C4-2B (cell line): ENCODE data around the gene DIRAS2.

Experiments used
- H3K27ac ChIP-seq: fragments of 450-650 bp; 2 replicates; pipeline ENCODE4 v1.5.1; 2017
- ZFX ChIP-seq: fragments of 450-650 bp; IDR thresholded peaks from 2 replicates; pipeline ENCODE4 v1.6.1; 2017
- TF ChIP-seq, protein P1 (sequence below): fragments of 450-650 bp; conservative IDR thresholded peaks from 2 replicates; pipeline ENCODE4 v1.5.1; 2017; ENCODE audit warnings: mild to moderate bottlenecking

Gene DIRAS2

DNA sequence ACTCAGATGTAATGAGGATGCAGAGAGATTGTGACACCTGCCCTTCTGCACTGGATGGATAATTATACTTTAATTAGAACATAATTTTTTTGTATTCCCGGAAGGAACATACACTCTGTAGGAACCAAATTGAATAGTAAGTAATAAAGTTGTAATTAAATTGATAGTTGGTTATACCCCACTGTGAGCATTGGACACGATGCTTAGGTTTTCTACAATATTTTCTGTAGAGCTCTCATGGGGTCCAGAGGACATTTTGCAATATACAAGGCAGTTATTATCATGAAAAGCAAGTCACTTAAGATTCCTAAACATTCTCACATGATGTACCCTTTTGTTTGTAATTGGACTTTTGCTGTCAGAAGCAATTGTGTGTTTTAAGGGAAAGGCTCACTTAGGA is 63.4 kb downstream of the DIRAS2 start:
- TF ChIP-seq ZFX: no peak
- TF ChIP-seq, protein P1, sequence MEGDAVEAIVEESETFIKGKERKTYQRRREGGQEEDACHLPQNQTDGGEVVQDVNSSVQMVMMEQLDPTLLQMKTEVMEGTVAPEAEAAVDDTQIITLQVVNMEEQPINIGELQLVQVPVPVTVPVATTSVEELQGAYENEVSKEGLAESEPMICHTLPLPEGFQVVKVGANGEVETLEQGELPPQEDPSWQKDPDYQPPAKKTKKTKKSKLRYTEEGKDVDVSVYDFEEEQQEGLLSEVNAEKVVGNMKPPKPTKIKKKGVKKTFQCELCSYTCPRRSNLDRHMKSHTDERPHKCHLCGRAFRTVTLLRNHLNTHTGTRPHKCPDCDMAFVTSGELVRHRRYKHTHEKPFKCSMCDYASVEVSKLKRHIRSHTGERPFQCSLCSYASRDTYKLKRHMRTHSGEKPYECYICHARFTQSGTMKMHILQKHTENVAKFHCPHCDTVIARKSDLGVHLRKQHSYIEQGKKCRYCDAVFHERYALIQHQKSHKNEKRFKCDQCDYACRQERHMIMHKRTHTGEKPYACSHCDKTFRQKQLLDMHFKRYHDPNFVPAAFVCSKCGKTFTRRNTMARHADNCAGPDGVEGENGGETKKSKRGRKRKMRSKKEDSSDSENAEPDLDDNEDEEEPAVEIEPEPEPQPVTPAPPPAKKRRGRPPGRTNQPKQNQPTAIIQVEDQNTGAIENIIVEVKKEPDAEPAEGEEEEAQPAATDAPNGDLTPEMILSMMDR: no peak
- H3K27ac ChIP-seq: no peak overlapping the region

DNA sequence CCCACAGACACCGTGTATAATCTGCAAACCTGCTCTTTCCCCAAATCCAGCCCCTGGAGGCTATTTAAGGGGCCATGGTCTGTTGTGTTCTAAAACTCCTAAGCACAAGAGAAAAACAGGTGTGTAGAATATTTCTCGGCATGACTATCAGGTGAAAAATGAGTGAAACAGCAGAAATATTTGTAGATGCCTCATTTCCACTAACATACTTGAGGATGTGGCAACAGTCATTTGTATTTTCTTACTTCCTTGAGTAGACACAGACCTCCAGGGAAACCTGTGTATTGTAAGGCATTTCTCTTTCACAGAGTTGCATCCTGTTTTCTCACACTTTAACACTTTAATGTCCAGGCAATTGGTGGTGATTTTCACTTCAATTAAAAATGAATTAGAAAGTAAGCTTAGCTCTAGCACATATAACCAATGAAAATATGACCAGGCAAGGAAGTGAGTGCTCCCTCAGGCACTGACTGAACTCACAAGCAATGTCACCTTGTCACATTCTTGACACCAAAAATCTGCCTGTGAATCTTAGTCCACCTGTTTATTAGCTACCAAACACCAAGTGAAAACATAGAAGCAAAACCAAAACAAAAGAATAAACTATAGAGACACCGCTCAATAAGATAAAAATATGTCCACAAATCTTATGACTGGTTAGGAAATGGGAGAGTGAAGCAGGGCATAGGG is 64.4 kb downstream of the DIRAS2 start:
- H3K27ac ChIP-seq: no peak overlapping the region
- TF ChIP-seq, protein P1: no peak
- no peak for TF ChIP-seq ZFX

DNA sequence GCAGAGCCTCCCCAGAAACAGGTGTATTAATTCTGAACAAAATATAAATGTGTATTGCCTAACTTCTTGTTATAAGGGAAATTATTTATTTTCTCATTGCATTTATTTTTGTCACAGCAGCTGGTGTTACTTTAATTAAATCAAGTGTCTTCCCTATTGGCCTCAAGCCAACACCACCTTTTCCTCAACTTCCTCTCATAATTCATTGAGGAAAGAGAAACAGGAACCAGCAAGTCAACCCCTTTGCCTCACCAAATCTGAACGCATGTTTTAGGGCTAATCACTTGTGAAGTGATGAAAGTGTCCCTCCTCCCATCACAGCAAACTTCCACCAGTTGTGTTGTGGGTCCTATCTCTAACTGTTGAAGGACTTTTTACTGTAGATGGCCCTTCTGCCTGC is 73.1 kb downstream of the DIRAS2 start:
- TF ChIP-seq ZFX: no peak
- TF ChIP-seq, protein P1: no peak
- no peak overlapping the region for H3K27ac ChIP-seq

DNA sequence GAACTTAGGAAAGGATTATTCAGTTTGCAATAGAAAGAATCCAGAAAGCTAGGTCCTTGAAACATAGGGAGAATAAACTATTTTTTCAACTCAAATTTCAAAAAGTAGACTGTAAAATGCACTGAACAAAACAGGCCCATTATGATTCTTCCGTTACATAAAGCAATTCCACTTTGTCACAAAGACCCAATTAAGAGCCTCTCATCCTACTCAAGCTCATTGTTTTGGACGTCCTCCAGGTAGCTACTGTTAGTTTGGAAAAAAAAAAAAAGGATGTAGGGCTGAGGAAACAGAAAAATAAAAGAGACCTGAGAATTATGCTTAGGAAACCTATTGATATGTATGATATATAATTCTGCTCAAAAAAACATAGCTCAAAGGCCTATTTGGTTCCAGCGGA is 74.0 kb downstream of the DIRAS2 start:
- H3K27ac ChIP-seq: no peak overlapping the region
- no peak for TF ChIP-seq ZFX
- TF ChIP-seq, protein P1: no peak

DNA sequence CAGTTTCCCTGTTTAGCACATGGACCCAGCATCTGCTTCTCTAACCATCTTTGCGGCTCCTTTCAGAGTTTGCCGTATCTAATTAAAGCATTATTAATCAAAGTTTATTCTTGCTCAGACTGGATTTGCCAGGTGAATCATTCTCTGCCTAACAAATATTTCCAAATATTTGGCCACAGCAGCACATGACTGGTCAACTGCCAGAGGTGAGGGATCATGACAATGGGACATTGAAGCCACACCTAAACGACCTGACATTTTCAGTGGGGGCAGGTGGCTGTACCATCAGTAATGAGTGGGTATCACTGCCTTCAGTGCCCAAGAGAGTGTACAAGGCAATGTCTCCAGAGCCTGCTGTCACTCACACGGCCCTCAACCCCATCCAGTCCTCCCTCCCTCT is 80.4 kb downstream of the DIRAS2 start:
- no peak overlapping the region for H3K27ac ChIP-seq
- no peak for TF ChIP-seq ZFX
- TF ChIP-seq, protein P1: no peak
